ENCODE results near the gene DISP2. TPM values are rescaled to one million over a fixed set of nuclear protein-coding genes. Genes with fewer than 3 reads are reported as not detected.

Gene DISP2
- total RNA-seq, 4 donors from 2014 or later, result 0.14 to 0.85 TPM; not detected in 2

- H3K36me3 ChIP-seq, result no peaks in the 10 kb centered on the region
- no peaks in the 10 kb centered on the region for H3K4me1 ChIP-seq
- TF ChIP-seq, protein P1, sequence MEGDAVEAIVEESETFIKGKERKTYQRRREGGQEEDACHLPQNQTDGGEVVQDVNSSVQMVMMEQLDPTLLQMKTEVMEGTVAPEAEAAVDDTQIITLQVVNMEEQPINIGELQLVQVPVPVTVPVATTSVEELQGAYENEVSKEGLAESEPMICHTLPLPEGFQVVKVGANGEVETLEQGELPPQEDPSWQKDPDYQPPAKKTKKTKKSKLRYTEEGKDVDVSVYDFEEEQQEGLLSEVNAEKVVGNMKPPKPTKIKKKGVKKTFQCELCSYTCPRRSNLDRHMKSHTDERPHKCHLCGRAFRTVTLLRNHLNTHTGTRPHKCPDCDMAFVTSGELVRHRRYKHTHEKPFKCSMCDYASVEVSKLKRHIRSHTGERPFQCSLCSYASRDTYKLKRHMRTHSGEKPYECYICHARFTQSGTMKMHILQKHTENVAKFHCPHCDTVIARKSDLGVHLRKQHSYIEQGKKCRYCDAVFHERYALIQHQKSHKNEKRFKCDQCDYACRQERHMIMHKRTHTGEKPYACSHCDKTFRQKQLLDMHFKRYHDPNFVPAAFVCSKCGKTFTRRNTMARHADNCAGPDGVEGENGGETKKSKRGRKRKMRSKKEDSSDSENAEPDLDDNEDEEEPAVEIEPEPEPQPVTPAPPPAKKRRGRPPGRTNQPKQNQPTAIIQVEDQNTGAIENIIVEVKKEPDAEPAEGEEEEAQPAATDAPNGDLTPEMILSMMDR (IDR thresholded peaks at IDR 0.05), result no peak
- no peak for TF ChIP-seq POLR2A (IDR thresholded peaks at IDR 0.05)
- intact Hi-C loops (cut with DNase I; ENCODE audit: low total_unique reads), result no loop called here
- no peak for DNase-seq
- H3K27me3 ChIP-seq, result no peaks in the 10 kb centered on the region
- H3K4me3 ChIP-seq, result no peak overlapping the region
- no peaks in the 10 kb centered on the region for H3K9me3 ChIP-seq
- no peak overlapping the region for H3K27ac ChIP-seq
Measured at GRCh38 chr15:40363611-40364010, 5.6 kb downstream of the DISP2 start.

- intact Hi-C loops (cut with DNase I; ENCODE audit: low total_unique reads), result no loop called here
- Histone ChIP-seq H3K9me3 (no peaks in the 10 kb centered on the region), H3K4me1 (no peaks in the 10 kb centered on the region), H3K27ac (no peak overlapping the region), H3K36me3 (no peaks in the 10 kb centered on the region), H3K4me3 (no peak overlapping the region), H3K27me3 (no peaks in the 10 kb centered on the region)
- DNase-seq, result no peak
- no peak for TF ChIP-seq POLR2A (IDR thresholded peaks at IDR 0.05)
- TF ChIP-seq, protein P1 (IDR thresholded peaks at IDR 0.05), result no peak
Measured at GRCh38 chr15:40364251-40364650, 6.2 kb downstream of the DISP2 start.

DNA sequence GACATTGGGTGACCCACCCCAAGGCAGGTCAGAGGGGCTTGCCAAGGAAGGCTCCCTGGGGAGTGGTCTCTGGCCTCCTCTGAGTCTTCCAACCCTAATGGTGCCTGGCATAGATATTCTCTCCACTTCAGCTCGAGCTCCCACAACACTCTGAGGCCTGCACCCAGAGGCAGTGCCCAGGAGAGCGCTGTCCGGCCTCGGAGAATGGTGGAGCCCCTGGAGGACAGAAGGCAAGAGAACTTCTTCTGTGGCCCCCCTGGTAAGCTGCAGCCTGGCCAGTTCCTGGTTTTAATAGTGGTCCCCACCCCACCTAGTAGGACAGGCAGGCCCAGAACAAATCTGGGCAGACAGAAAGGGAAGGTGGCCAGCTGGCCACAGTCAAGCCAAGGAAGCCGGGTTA is 7.0 kb downstream of the DISP2 start:
- Histone ChIP-seq H3K4me1 (no peaks in the 10 kb centered on the region), H3K9me3 (no peaks in the 10 kb centered on the region), H3K27me3 (no peaks in the 10 kb centered on the region), H3K4me3 (no peak overlapping the region), H3K27ac (no peak overlapping the region), H3K36me3 (no peaks in the 10 kb centered on the region)
- DNase-seq, result no peak
- TF ChIP-seq, protein P1 (IDR thresholded peaks at IDR 0.05), result no peak
- TF ChIP-seq POLR2A (IDR thresholded peaks at IDR 0.05), result no peak
- intact Hi-C loops (cut with DNase I; ENCODE audit: low total_unique reads), result no loop called here

DNA sequence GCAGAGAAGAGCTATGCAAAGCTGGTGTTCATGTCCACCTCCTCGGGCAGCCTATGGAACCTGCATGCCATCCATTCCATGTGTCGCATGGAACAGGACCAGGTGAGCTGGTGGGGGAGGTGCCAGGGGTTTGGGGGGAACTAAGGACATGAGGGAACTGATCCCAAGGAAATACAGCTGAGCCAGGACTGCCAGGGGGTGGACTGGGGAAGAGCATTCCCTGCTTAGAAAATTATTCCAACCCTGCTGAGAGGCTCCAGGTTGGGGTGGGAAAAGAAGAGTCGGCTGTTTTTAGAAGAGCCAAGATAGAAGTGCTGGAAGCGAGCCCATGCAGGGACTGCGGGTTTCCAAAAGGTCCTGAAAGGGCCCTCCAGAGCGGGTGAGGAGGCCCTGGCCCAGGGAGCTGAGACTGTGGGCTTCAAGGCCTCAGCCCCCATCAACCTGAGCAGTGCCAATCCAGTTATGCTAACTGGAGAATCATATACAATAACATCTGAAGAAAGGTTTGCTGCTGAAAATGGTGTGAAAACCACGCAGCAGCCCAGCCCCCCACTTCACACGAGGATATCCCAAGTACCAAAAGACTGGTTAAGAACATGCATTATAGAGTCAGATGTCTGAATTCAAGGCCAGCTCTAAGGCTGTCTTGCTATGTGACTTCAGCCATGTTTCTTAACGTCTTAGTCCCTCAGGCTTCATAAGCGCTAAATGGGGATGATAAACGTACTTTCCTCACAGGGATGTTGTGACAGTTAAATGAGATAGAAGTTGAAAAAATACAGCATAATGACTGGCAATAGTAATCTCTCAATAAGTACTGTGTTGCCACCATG is 7.8 kb downstream of the DISP2 start:
- no peak overlapping the region for H3K4me3 ChIP-seq
- intact Hi-C loops (cut with DNase I; ENCODE audit: low total_unique reads), result no loop called here
- TF ChIP-seq, protein P1 (IDR thresholded peaks at IDR 0.05), result no peak
- TF ChIP-seq POLR2A (IDR thresholded peaks at IDR 0.05), result no peak
- DNase-seq, result no peak
- H3K9me3 ChIP-seq, result no peaks in the 10 kb centered on the region
- no peaks in the 10 kb centered on the region for H3K36me3 ChIP-seq
- H3K4me1 ChIP-seq, result no peaks in the 10 kb centered on the region
- H3K27me3 ChIP-seq, result no peaks in the 10 kb centered on the region
- H3K27ac ChIP-seq, result no peak overlapping the region

DNA sequence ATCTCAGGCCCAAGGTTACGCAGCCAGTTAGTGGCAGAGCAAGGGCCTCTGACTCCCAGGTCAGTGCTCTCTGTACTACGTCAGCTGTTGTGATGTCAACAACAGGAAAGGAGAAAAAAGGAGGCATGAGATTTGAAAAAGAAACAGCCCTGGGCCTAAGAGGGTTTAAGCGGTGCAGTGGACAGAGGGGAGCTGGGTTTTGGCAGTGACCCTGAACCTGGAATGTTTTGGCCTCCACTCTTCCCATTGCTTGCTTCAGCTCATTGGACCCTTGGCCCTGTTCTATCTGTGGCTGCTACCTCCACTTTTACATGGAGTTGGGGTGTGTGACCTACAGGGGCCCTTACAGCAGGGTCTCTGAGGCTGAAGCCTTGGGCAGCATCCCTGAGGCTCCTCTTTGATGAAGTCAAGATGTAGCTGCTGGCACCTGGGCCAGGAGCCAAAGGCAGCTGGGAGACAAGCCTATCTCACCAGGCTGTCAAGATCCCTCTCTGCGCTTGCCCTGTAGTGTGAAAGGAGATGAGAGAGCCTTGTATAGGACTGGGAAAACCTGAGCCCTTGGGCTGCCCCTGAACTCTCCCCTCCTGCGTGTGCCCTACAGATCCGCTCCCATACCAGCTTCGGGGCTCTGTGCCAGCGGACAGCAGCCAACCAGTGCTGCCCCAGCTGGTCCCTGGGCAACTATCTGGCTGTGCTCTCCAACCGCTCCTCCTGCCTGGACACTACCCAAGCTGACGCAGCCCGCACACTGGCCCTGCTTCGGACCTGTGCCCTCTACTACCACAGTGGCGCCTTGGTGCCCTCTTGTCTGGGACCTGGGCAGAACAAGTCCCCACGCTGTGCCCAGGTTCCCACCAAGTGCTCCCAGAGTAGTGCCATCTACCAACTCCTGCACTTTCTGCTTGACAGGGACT is 8.7 kb downstream of the DISP2 start:
- no peak overlapping the region for H3K4me3 ChIP-seq
- no peak for TF ChIP-seq POLR2A (IDR thresholded peaks at IDR 0.05)
- TF ChIP-seq, protein P1 (IDR thresholded peaks at IDR 0.05), result no peak
- no peaks in the 10 kb centered on the region for H3K4me1 ChIP-seq
- no peaks in the 10 kb centered on the region for H3K9me3 ChIP-seq
- no peaks in the 10 kb centered on the region for H3K36me3 ChIP-seq
- no peaks in the 10 kb centered on the region for H3K27me3 ChIP-seq
- DNase-seq, result no peak
- intact Hi-C loops (cut with DNase I; ENCODE audit: low total_unique reads), result no loop called here
- H3K27ac ChIP-seq, result no peak overlapping the region

Data from uterus (tissue), 4 donors.